ENCODE results near the gene CDC34. TPM values are rescaled to one million over a fixed set of nuclear protein-coding genes. Genes with fewer than 3 reads are reported as not detected.

Gene CDC34
- total RNA-seq, 1 experiment from 2014 or later = 112 TPM

DNA sequence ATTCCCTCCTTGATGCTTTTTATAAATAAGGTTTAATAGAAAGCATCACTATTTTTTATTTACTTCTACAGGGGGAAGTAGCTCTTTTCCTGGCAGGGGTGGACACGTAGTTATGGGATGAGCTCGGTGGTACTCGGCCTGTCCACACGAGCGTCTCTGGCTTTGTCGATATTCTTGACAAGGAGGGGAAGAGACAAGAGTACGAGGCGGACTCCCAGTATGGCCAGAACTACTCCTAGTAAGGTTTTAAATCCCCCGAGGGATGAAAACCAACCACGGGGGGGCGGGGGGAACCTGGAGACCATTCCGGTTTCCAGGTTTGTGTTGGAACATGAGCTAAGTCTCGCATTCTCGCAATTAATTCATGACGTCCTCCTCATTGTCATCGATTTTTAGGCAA is 35.3 kb downstream of the CDC34 start:
- Histone ChIP-seq H3K9me3 (ENCODE audit: control insufficient read depth, low read depth, low read length) (no peaks in the 10 kb centered on the region), H3K9ac (ENCODE audit: extremely low read depth, insufficient read length, low read length) (no peak overlapping the region), H3K4me2 (ENCODE audit: insufficient read depth, insufficient read length, low read length) (no peak overlapping the region), H2BK15ac (ENCODE audit: low read depth, low read length) (no peak overlapping the region), H3K4ac (ENCODE audit: low read depth, low read length) (no peak overlapping the region), H3K79me2 (ENCODE audit: insufficient read depth, low read length) (no peaks in the 10 kb centered on the region), H3K23me2 (ENCODE audit: insufficient read length, low read depth, low read length, poor library complexity, severe bottlenecking) (peaks cover 7% of the 10 kb centered on the region), H3K27me3 (ENCODE audit: insufficient read depth, low read length) (no peaks in the 10 kb centered on the region), H3K4me1 (ENCODE audit: insufficient read depth, low read length) (no peaks in the 10 kb centered on the region; the same call in 1 of the 2 replicates), H4K5ac (ENCODE audit: insufficient read length, low read depth, low read length) (no peak overlapping the region), H2BK20ac (ENCODE audit: low read depth, low read length, poor library complexity, severe bottlenecking) (no peak overlapping the region), H3K14ac (ENCODE audit: insufficient read depth, low read length) (no peak overlapping the region), H4K91ac (ENCODE audit: insufficient read length, low read depth, low read length) (no peak overlapping the region), H3K27ac (ENCODE audit: insufficient read length, low read depth, low read length) (no peak overlapping the region), H4K20me1 (ENCODE audit: control insufficient read depth, insufficient read depth, insufficient read length) (no peaks in the 10 kb centered on the region), H2BK120ac (ENCODE audit: low read depth, low read length, poor library complexity, severe bottlenecking) (no peak overlapping the region), H3K18ac (ENCODE audit: insufficient read length, low read depth, low read length) (no peak overlapping the region), H3K56ac (ENCODE audit: insufficient read length, low read depth, low read length) (no peak overlapping the region), H3K23ac (ENCODE audit: insufficient read length, low read depth, low read length) (no peak overlapping the region), H3K79me1 (ENCODE audit: insufficient read depth, low read depth, low read length, poor library complexity, severe bottlenecking) (no peaks in the 10 kb centered on the region), H3T11ph (ENCODE audit: low read length) (no peak overlapping the region), H2AK5ac (ENCODE audit: insufficient read length, low read length) (no peak overlapping the region), H2BK5ac (ENCODE audit: insufficient read length, low read length) (no peak overlapping the region), H2BK12ac (ENCODE audit: insufficient read length, low read depth, low read length) (no peak overlapping the region), H2AFZ (ENCODE audit: low read length) (no peak overlapping the region), H4K8ac (replicated peaks; ENCODE audit: insufficient read length, low read depth, low read length) (no peak overlapping the region)
- TF ChIP-seq CTCF (conservative IDR thresholded peaks at IDR 0.05) = no peak
- Mint-ChIP-seq H3K27ac (no peak overlapping the region), H3K4me1 (peaks cover 17 to 19% of the 10 kb centered on the region in 2 experiments), H3K9me3 (peaks cover 26% of the 10 kb centered on the region in 2 experiments), H3K36me3 (ENCODE audit: insufficient read depth in 1 of 3, low read depth in 3 of 3) (peaks cover 12 to 21% (median 15%) of the 10 kb centered on the region in 3 experiments), H3K27me3 (ENCODE audit: low read depth) (peaks cover 33% of the 10 kb centered on the region), H3K4me3 (no peak overlapping the region)
- DNase-seq = no peak
- WGBS (ENCODE audit: extremely low coverage, insufficient read length, low lambda C conversion rate) = no CpG with 5 or more reads among the region's 16 CpGs

Measured in H9 (cell line).